HepG2 (cell line): Measurements from ENCODE around the gene EIF5. TPM values are rescaled to one million over a fixed set of nuclear protein-coding genes. Genes with fewer than 3 reads are reported as not detected.

ENCODE experiments used
- ATAC-seq: fragments of 200-7000 bp; cut with Tn5 transposase; 3 replicates; pipeline ENCODE4 v1.9.1; 2020; ENCODE audit warnings: mild to moderate bottlenecking, moderate library complexity
- BruUV-seq: library from RNA; stranded (reverse); fragments of 400-500 nt; replicated peaks from 2 replicates; lab custom pipeline; 2021; lab: Mats Ljungman, UMichigan
- CTCF ChIA-PET: fragments of 300-600 bp; formaldehyde crosslinking; extraction: SDS; loops from one replicate; lab custom pipeline; 2021; ENCODE audit warnings: low total read pairs, inconsistent platforms, low intra/inter-chr PET ratio; lab: Yijun Ruan, JAX
- POLR2A ChIA-PET: fragments of 350-600 bp; sonication (Branson Sonifier 250); formaldehyde crosslinking; loops from one replicate; lab custom pipeline; 2020; ENCODE audit warnings: antibody characterized with exemption, inconsistent platforms; lab: Yijun Ruan, JAX
- DNase-seq: peaks from one replicate; pipeline ENCODE4 v3.0.0-alpha.2; 2015; ENCODE audit warnings: low spot score
- FAIRE-seq: peaks from 3 replicates; lab custom pipeline; 2011; peaks lifted over from hg19 to GRCh38; lab: Jason Lieb, UNC
- H2AFZ ChIP-seq: one replicate; pipeline ENCODE4 v1.6.1; 2011; ENCODE audit warnings: low read length, inconsistent platforms
- H3K27ac ChIP-seq: fragments of 300-600 bp; 3 replicates; pipeline ENCODE4 v1.8.0; 2011; ENCODE audit warnings: mixed run types, mild to moderate bottlenecking, mixed read lengths, low read length, inconsistent platforms; ENCODE audit not compliant: insufficient read depth; ENCODE audit errors: extremely low read length
- H3K27me3 ChIP-seq, 2 experiments: fragments of 200-600 bp in 1 of 2; 2 replicates in 1 of 2; 3 replicates in 1 of 2; pipeline versions ENCODE4 v1.6.0 to v1.8.0; 2011; ENCODE audit warnings: low read length in 2 of 2, mild to moderate bottlenecking in 2 of 2, moderate library complexity in 2 of 2, inconsistent platforms in 1 of 2; ENCODE audit not compliant: insufficient read depth in 2 of 2, control insufficient read depth in 1 of 2
- H3K36me3 ChIP-seq, 2 experiments: fragments of 200-600 bp in 1 of 2; replicated peaks in 1 of 2; 2 replicates in 1 of 2; 3 replicates in 1 of 2; pipeline versions ENCODE4 v1.5.1 to v1.8.0; 2011; ENCODE audit warnings: low read length in 2 of 2, inconsistent platforms in 1 of 2; ENCODE audit not compliant: insufficient read depth in 2 of 2, control insufficient read depth in 1 of 2
- H3K4me1 ChIP-seq: 2 replicates; pipeline ENCODE4 v1.5.1; 2012; ENCODE audit warnings: low read length, inconsistent platforms; ENCODE audit not compliant: insufficient read depth
- H3K4me2 ChIP-seq: 2 replicates; pipeline ENCODE4 v1.6.0; 2011; ENCODE audit warnings: low read depth, low read length, inconsistent platforms
- H3K4me3 ChIP-seq, 3 experiments: fragments of 200-600 bp in 1 of 3; sonication (generic), shearing (Covaris generic) in 1 of 3; replicated peaks in 1 of 3; 2 replicates each; pipeline ENCODE4 v1.5.1; 2011 to 2016; ENCODE audit warnings: low read length in 3 of 3, inconsistent platforms in 2 of 3, low read depth in 2 of 3, mild to moderate bottlenecking in 2 of 3, control low read depth in 1 of 3, mixed read lengths in 1 of 3; ENCODE audit not compliant: insufficient read depth in 1 of 3
- H3K79me2 ChIP-seq: one replicate; pipeline ENCODE4 v1.6.1; 2011; ENCODE audit warnings: low read length, inconsistent platforms; ENCODE audit not compliant: insufficient read depth
- H3K9ac ChIP-seq: 2 replicates; pipeline ENCODE4 v1.6.0; 2011; ENCODE audit warnings: mild to moderate bottlenecking, low read depth, low read length, inconsistent platforms; ENCODE audit not compliant: insufficient read depth
- H3K9me3 ChIP-seq: 2 replicates; pipeline ENCODE4 v1.5.1; 2012; ENCODE audit warnings: mild to moderate bottlenecking, low read length
- H4K20me1 ChIP-seq: 2 replicates; pipeline ENCODE4 v1.6.0; 2011; ENCODE audit warnings: inconsistent platforms, mild to moderate bottlenecking, low read length, moderate library complexity; ENCODE audit not compliant: insufficient read depth
- GFI1 ChIP-seq: sonication (generic); formaldehyde crosslinking; IDR thresholded peaks from 2 replicates; pipeline ENCODE4 v1.5.0; 2020; ENCODE audit warnings: missing genetic modification reagents, mild to moderate bottlenecking, borderline replicate concordance
- NR2F1 ChIP-seq, 2 experiments: fragments of 450-650 bp in 1 of 2; formaldehyde crosslinking in 1 of 2; IDR thresholded peaks; 2 replicates each; pipeline versions ENCODE4 v1.5.0 to v1.6.1; 2016 to 2020; ENCODE audit warnings: mild to moderate bottlenecking in 1 of 2, missing compliant biosample characterization in 1 of 2, missing genetic modification reagents in 1 of 2, moderate library complexity in 1 of 2
- NR2F6 ChIP-seq, 2 experiments: IDR thresholded peaks; 2 replicates each; pipeline ENCODE4 v1.6.1; 2016; ENCODE audit warnings: antibody characterized with exemption in 1 of 2, mild to moderate bottlenecking in 1 of 2
- SKI ChIP-seq: fragments of 450-650 bp; IDR thresholded peaks from one replicate; pipeline ENCODE4 v1.6.1; 2018; ENCODE audit warnings: mild to moderate bottlenecking; ENCODE audit not compliant: partially characterized antibody
- SMC3 ChIP-seq: IDR thresholded peaks from 2 replicates; pipeline ENCODE4 v1.6.1; 2011; ENCODE audit warnings: low read length, improper control_type of control experiment
- STAG1 ChIP-seq: sonication (generic); formaldehyde crosslinking; IDR thresholded peaks from 2 replicates; pipeline ENCODE4 v1.4.0; 2020; ENCODE audit warnings: missing genetic modification reagents
- TEAD3 ChIP-seq: optimal IDR thresholded peaks from 2 replicates; pipeline ENCODE3; 2016; ENCODE audit warnings: borderline replicate concordance
- ZNF556 ChIP-seq: sonication (generic); formaldehyde crosslinking; IDR thresholded peaks from 2 replicates; pipeline ENCODE4 v1.4.0; 2020; ENCODE audit warnings: mild to moderate bottlenecking, missing genetic modification reagents, borderline replicate concordance
- ZNF775 ChIP-seq: sonication (generic); formaldehyde crosslinking; IDR thresholded peaks from 2 replicates; pipeline ENCODE4 v1.4.0; 2020; ENCODE audit warnings: missing genetic modification reagents, mild to moderate bottlenecking, moderate library complexity, borderline replicate concordance
- ZNF788 ChIP-seq: sonication (generic); formaldehyde crosslinking; IDR thresholded peaks from 2 replicates; pipeline ENCODE4 v1.5.0; 2020; ENCODE audit warnings: mild to moderate bottlenecking, missing genetic modification reagents, borderline replicate concordance
- WGBS: methylation state at CpG from one replicate; pipeline ENCODE4 v1.1.6; 2017; ENCODE audit warnings: low lambda C conversion rate; 5-methylcytosine and 5-hydroxymethylcytosine counted together
- in situ Hi-C: cut with HindIII; loops from 2 replicates; pipeline ENCODE4 v1.10.0; 2017; ENCODE audit warnings: low pct_unique_long_range_greater_than_20kb; ENCODE audit not compliant: extremely low pct_ligation_motif_present
- intact Hi-C: fragments of 100-400 bp; cut with micrococcal nuclease; formaldehyde crosslinking; loops from one replicate; pipeline ENCODE4 v1.10.0; 2022; ENCODE audit not compliant: unreplicated experiment
- polyA plus RNA-seq, 8 experiments: library from polyadenylated mRNA; depleted of rRNA in 3 of 8; stranded (reverse) in 7 of 8; unstranded in 1 of 8; fragments of >200 nt; fragmentation: Illumina TruSeq in 4 of 8; extraction: Trizol in 4 of 8; gene quantifications; 2 replicates each; pipeline versions ENCODE4 v1.2.1 to v1.2.3, GENCODE V29; 2011 to 2016; ENCODE audit warnings: low read depth in 4 of 8, missing spikeins in 1 of 8, mixed read lengths in 1 of 8; ENCODE audit not compliant: insufficient read depth in 1 of 8
- total RNA-seq, 5 experiments: library from RNA; depleted of rRNA; stranded (reverse); fragments of >200 nt; fragmentation: Illumina TruSeq; extraction: Trizol; gene quantifications; 2 replicates each; pipeline ENCODE4 v1.2.3, GENCODE V29; 2016; ENCODE audit warnings: low read depth in 1 of 5
- TF ChIP-seq, protein P1 (sequence below): sonication (generic); formaldehyde crosslinking; IDR thresholded peaks from 2 replicates; pipeline ENCODE4 v1.8.1; 2023; ENCODE audit warnings: mild to moderate bottlenecking, moderate library complexity, missing genetic modification reagents
- TF ChIP-seq, protein P2 (sequence below): sonication (generic); formaldehyde crosslinking; IDR thresholded peaks from 2 replicates; pipeline ENCODE4 v1.5.0; 2020; ENCODE audit warnings: mild to moderate bottlenecking, missing genetic modification reagents, moderate library complexity

EIF5 gene
- total and polyA plus RNA-seq, 2 of the 13 experiments (the other 11 are each of a cell fraction or from before 2014, with no cell fraction given) = 189 to 281 TPM

GRCh38 chr14:103390605-103391004 lies 56.6 kb downstream of the EIF5 start (continued):
- no peak for TF ChIP-seq ZNF775
- 0 out of 4 replicates have a peak, but pooled peaks of 1 of the 2 experiments have one; percentile 29 for TF ChIP-seq NR2F1 (CRISPR knock-in tag; IDR thresholded peaks at IDR 0.05)
- TF ChIP-seq, protein P1, sequence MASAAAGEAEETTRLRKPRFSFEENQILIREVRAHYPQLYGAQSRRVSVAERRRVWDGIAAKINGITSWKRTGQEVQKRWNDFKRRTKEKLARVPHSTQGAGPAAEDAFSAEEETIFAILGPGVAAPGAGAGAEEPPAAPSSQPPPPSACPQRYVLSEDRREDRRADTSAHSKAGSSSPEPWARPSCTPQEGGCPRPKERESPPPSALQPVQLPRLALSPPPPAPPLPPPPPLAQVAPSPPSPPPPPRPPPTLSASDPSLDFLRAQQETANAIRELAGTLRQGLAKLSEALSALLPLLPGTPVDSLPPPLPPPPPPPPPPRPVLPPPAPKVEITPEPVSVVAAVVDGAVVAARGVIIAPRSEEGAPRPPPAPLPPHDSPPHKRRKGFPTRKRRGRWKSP (CRISPR knock-in tag) = no peak
- peak; percentile 65; the same call in 1 of the 2 replicates for TF ChIP-seq GFI1 (CRISPR knock-in tag)
- TF ChIP-seq NR2F6 (IDR thresholded peaks at IDR 0.05) = peak; percentile 21; the same call in 1 of the 2 replicates
- TF ChIP-seq NR2F6 (CRISPR knock-in tag; IDR thresholded peaks at IDR 0.05) = 0 out of 2 replicates have a peak, but pooled peaks have one; percentile 10

- WGBS = 43% methylated on average over 4 of the region's 4 CpGs
- peak; percentile 56 for ATAC-seq
- H3K79me2 ChIP-seq = peaks cover 89% of the 10 kb centered on the region
These were observed 57.0 kb downstream of the EIF5 start for GRCh38 chr14:103391048-103391447.

More at GRCh38 chr14:103391048-103391447, 57.0 kb downstream of the EIF5 start:
- FAIRE-seq = no peak
- intact Hi-C loops = loop anchor here (2.0 kb wide), 1 partner anchor 94 kb away; no protein-coding TSS in a partner anchor
- Histone ChIP-seq H3K4me2 (0 out of 2 replicates have a peak overlapping the region, but pooled peaks have one; percentile 27), H3K4me1 (peaks cover 63% of the 10 kb centered on the region), H3K9me3 (no peaks in the 10 kb centered on the region), H4K20me1 (peaks cover 66% of the 10 kb centered on the region), H3K4me3 (no peak overlapping the region), H2AFZ (no peak overlapping the region), H3K9ac (no peak overlapping the region), H3K27me3 (no peaks in the 10 kb centered on the region; a peak in 1 of 5 replicates), H3K27ac (no peak overlapping the region), H3K36me3 (peaks cover 0 to 4% of the 10 kb centered on the region in 2 experiments; a peak in 1 of 5 replicates)
- ChIA-PET POLR2A (interaction anchor here (0.9 to 3.0 kb wide), 3 partner anchors 13 to 57 kb away, joined by 4 to 14 read pairs (median 13); partner anchors contain the start of gene EIF5), CTCF (no interaction called here)
- BruUV-seq = no TSS peak
- in situ Hi-C loops = no loop called here
- TF ChIP-seq ZNF788 = no peak
- 0 out of 2 replicates have a peak, but pooled peaks have one; percentile 7 for TF ChIP-seq SMC3
- TF ChIP-seq, protein P2, sequence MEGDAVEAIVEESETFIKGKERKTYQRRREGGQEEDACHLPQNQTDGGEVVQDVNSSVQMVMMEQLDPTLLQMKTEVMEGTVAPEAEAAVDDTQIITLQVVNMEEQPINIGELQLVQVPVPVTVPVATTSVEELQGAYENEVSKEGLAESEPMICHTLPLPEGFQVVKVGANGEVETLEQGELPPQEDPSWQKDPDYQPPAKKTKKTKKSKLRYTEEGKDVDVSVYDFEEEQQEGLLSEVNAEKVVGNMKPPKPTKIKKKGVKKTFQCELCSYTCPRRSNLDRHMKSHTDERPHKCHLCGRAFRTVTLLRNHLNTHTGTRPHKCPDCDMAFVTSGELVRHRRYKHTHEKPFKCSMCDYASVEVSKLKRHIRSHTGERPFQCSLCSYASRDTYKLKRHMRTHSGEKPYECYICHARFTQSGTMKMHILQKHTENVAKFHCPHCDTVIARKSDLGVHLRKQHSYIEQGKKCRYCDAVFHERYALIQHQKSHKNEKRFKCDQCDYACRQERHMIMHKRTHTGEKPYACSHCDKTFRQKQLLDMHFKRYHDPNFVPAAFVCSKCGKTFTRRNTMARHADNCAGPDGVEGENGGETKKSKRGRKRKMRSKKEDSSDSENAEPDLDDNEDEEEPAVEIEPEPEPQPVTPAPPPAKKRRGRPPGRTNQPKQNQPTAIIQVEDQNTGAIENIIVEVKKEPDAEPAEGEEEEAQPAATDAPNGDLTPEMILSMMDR (CRISPR knock-in tag) = peak; percentile 58
- no peak for TF ChIP-seq SKI
- TF ChIP-seq TEAD3 (CRISPR knock-in tag) = peak; percentile 49
- no peak for TF ChIP-seq ZNF556 (CRISPR knock-in tag)
- peak; percentile 40 for TF ChIP-seq STAG1 (CRISPR knock-in tag)
- peak; percentile 44 for DNase-seq
